NCI-H82 (cell line): ENCODE measurements around the gene CSMD2.

Source experiments
- DNase-seq: peaks from one replicate; lab custom pipeline; 2025; lab: John Stamatoyannopoulos, UW

The CSMD2 gene

DNA sequence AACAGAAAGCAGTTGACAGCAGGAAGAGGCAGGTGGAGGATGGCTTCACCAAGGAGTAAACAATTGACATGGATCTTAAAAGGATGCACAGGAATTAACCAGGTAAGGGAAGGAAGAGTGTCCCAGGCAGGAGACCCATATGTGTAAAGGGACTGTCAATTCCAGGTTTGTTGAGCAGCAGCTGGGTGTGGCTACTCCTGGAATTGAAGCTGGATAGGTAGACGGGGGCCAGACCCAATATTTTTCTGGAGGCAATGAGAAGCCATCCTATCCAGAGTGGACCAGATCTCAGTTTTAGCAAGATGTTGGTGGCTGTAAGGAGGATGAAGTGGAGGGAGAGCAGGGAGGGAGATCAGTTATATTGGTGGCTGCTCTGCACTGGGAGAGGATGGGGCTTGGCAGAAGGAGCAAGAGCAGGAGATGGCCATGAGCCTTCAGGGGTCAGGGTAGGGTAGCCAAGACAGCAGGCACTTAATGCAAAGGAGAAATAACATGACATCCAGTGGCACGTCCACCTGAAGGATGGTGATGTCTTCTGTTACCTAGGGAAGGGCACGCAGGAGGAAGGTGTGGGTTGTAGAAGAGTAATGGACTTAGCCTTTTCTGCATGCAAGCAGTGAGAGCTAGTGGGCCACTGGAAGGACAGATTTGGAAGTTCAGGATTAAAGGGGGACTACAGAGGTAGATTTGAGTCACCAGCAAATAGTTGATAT lies 447.9 kb downstream of the CSMD2 start:
- DNase-seq, result no peak

DNA sequence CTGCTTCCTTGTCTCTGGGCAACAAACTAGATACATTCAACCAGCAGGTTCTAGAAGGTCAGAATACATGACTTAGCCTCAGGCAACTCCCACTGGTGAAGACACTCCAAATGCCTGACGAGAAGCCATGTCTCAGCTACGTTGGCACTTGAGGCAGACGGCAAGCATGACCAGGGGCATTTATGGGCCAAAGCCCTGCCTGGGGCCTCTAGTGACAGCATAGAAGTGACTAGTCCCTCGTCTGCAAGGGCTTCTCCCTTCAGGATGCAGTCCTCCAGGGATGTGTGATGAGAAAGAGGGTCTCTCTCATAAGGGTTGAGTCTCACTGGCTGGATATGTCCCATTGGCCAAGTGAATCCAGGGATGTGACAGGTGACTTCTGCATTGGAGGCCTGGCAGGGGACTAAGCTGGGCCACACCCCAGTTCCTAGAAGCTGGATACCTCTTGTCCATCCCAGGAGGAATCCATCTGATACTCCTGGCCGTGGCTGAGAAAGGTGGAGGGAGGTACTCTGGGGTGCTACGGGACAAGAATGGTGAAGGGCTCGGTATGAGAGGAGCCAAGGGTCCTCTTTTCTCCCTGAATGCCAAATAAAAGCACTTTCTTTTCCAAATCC lies 449.7 kb downstream of the CSMD2 start:
- DNase-seq, result no peak

DNA sequence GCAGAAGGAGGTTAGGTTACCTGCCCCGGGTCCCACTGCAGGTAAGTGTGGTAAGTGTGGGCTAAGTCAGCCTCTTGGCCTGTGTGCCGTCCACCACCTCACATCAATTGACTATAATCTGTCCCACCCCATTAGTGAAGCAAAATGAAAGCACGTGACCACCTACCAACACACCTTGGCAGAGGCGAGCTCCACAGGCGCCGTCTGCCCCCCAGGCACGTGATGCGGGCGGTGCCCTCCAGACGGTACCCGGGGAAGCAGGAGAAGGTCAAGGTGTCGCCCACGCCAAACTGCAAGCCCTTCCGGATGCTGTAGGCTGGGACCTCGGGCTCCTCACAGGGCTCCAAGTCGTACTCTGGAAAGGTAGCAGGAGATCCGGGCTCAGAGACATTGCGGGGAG lies 450.6 kb downstream of the CSMD2 start:
- no peak for DNase-seq

DNA sequence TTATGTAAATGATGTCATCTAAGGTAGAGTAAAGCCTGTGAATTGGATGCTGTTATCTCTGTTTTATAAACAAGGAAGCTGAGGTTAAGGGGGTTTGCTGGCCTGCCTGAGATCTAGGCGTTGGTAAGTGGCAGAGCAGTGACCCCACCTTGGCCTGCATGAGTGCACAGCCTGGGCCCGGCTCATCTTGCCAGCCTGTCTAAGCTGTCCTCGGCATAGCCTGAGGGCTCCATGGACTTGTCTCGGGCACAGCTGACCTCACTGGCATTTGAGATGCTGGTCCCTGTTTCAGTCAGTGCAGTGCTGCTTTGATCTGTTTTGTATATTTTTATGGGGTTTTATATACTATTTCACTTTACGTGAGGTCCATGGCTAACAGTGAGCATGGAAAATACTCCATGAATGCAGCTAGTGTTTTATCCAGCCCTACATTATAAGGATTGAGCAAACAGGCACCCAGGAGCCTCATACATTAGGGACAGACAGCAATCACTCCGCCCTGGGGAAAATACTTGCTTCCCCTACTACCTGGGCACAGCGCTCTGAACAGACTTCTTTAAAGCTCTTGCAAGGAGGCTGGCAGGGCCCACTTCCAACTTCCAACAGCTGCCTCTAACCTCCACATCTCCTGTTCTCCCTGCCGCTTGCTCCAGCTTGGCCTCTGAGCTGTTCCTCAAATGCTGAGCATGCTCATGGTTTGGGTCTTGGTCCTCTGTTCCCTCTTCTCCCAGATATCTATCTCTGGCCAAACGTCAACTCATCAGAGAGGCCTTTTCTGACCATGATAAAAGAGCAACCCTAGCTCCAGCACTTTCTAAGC lies 451.8 kb downstream of the CSMD2 start:
- DNase-seq, result no peak

DNA sequence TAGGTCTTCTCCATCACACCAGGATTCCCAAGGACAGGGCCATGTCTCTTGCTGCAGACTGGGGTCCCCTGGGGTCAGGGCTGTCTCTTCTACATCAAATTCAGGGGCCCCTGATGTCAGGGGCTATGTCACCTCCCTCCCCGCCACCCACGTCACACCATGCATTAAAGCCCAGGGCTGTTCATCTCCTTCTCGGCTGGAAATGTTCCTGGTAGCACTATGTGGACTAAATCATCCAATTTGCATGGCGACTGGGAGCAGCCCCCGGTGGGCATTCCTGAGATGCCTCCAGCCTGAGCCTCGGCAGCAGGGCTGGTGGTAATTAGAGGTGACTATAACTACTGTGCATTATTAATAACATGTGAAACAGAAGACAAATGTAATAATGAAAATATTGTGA lies 452.8 kb downstream of the CSMD2 start:
- DNase-seq, result peak; percentile 69

DNA sequence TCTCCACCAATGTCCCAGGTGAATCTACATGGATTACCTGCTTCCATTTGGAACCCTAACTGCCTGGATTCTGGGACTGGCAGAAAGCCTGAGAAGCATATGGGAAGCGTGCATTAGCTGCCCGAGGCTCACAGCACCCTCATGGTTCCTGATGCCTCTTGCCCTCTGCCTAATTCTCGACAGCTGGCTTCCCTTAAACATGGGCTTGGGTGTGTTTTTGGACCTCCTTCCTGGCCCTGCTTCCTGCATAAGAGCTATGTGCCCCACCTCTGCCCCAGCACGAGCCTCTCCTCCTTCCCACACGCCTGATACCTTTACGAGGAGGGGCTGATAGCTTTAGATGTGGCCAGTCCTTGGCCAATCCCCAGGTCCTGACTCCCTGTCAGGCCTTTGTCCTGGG lies 453.5 kb downstream of the CSMD2 start:
- DNase-seq, result peak; percentile 66

DNA sequence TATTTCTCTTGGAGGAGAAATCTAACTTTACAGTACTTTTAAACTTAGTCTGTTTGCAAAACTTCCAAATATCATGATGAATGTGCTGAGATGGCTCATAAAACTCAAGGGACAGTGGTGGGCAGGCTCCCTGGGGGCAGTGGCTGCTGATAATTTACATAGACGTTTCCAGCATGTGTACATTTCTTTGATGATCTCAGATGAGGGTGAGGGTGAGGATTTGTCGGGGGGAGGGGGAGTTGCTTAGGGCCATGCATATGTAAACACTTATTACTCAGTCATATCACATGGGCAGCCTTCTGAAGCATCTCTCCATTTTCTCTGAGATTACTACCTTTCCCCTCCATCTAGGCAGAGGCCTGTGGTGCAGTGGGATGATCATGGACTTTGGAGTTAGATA lies 454.1 kb downstream of the CSMD2 start:
- DNase-seq, result peak; percentile 19

DNA sequence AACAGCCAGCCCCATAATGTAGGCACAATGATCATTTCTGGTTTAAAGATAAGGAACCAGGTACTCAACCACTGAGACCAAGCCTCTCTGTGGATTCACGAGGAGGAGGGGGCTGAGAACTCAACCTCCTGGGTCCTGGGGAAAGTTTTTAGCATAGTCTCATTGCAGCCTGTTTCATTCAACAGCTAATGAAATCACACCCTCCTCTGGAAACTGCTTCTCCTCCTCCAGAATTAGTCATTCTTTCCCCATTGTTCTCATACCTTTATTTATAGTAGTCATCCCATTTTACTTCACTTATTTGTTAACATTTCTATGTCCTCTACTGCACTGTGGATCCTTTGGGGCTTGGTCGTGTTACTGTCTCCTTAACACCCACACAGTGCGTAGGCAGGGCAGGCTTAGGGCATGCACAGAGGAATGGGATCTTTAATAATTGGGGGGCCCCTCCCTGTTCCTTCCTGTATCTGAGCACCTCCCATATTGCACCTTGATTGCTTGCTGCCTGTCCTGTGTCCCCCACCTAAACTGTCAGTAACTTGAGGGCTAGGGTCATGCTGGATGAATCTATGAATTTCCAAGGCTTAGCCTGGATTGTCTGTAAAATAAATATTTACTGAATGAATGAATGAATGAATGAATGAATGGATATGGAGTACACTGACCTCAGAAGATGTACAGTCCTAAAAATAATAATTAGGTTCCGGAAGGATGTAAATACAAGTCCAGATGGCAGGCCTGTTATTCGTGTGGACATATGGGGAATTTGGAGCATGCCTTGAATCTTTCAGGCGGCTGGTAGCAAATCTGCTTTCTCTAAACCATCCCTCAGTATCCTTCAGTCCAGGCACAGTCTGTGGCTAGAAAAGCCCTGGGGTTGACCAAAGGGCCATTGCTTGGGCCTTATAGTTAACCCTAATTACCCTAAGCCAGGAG lies 455.0 kb downstream of the CSMD2 start:
- DNase-seq, result peak; percentile 65

DNA sequence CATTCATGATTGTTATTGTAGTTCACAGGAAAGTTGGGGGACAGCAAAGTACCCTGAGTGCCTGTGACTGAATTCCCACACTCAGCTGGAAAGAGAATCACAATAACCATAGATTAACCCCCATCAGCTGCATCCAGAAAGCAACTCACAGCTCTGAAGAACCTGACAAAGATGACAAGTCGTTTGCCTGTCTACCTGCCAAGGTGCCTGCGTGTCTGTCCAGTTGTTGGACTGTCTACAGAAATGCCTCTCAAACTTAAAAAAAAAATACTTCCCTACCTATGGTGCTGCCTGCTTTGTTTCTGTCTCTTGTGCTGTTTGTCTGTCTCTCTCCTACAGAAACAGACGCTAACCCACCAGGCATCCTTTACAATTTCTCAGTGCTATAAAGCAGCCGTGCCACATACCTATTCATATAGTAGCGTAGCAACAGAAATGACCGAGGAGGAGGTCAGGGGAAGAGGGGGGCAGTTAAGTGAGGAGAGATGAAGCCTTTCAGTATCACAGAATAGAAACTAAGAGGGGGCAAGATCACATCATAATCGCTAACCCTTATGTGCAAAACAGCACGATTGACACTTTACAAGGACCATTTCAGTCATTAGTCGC lies 455.8 kb downstream of the CSMD2 start:
- no peak for DNase-seq

DNA sequence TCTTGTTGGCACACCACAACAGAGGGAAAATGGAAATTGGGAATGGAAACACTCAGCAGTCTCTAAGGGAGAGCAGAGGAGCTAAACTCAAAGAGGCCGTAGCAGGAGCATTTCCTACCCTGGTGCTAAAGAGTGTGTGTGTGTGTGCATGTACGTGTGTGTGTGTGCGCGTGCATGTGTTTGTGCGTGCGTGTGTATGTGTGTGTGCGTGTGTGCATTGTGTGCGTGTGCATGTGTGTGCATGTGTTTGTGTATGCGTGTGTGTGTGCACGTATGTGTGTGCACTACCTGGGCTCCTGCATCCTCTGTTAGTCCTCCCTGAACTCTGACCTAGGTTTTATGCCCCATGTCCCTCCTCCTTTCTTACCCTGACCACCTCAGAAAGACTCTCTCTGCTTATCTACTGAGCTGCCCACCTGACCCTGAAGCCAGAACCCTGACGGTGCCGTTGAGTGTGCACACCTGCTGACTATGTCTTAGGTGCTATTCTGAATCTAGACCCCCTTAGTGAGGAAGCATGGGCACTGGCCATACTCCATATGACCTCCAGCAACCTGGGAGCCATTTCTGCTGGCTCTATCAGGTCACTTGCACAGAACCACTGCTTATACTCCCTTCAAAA lies 458.3 kb downstream of the CSMD2 start:
- no peak for DNase-seq

DNA sequence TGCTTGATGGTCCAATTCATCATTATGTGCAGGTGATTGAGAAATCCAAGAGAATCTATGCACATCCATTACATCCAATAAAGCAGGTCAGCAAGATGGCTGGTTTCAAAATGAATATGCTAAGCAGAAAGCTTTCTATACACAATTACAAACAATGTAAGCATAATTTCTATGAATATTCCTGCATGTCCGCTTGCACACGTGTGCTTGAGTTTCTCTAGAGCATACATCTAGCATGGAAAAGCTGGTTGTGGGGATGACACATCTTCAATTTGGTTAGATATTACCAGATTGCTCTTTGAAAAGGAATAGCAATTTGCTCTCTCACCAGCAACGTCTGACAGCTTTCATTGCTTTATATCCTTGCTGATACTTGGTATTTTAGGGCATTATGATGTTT lies 461.6 kb downstream of the CSMD2 start:
- DNase-seq, result no peak

DNA sequence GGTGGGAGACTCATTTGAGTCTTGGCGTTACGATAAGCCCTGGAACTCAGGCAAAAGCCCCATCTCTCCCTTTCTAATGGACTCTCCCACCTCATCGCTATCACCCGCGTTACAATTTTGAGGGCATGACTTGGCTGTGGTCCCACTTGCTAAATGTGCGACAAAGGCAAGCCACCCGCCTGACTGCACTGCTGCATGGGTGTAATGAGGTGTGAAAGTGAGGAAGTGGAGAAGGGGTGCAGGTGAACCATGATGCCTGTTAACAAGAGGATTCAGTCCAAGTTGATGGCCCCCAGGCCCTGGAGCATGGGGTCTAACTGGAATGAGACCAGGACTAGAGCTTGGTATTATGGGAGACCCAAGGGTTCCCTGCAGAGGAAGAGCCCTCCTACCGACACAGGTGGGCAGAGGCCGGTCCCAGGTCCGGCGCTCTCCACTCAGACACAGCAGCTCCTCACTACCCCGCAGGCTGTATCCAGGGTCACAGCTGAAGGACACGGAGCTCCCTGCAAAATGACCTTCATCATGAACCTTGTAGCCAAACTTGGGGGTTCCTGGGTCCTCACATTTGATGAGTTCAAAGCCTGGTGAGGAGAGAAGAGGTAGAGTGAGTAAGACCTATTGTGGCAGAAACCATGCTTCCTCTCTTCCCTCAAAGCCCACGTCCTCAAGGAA lies 466.5 kb downstream of the CSMD2 start:
- DNase-seq, result no peak

DNA sequence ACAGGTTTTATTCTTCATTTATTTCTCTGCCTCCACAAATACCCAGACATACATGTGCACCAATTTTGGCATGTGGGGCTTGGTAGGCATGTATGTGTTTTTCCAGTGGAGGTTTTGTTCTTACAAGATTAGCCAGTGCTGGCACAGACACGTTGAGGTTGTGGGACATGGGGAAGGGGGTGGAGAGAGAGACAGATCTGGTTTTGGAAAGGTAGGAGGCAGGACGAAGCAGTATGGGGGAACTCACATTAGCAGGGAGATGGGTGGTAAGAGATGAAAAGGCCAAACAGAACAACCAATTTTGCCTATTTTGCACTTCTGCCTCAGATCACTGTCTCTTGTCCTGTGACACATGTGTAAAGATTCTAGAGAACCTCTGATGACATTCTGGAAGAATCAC lies 467.2 kb downstream of the CSMD2 start:
- no peak for DNase-seq

DNA sequence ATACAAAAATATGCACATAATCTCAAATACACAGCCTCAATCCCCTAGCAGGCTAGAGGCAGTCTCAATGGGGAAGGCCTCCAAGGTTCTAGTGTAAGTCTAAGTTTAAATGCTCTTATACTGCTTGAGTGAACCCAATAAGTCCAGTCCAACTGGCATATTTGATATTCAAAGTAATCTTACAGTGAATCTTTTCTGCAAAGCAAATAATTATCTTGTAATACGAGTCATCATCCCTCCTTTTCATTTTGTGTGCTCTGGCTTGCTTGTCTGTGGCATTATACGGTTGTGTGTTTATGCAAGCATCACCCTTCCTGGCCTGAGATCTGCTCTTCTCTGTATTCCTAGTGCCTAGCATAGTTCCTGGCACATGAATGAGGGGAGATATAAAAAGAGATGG lies 468.1 kb downstream of the CSMD2 start:
- no peak for DNase-seq

DNA sequence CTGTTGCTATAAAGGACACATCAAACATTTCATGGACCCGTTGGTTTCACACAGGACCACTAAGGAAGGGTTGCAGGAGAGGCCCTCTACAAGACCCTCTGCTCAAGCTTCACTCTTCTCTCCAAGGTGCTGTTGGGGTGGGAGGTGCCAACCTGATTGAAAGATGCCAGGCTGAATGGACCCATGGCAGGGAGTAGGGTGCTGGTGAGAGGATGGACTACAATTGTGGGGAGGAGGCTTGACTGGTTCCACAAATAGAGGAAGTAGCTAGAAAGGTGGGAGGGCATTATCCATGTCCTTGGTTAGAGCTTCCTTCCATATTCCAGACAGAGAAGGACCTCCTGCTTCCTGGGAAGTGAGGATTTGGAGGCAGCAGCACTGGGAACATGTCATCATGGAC lies 468.7 kb downstream of the CSMD2 start:
- DNase-seq, result no peak

DNA sequence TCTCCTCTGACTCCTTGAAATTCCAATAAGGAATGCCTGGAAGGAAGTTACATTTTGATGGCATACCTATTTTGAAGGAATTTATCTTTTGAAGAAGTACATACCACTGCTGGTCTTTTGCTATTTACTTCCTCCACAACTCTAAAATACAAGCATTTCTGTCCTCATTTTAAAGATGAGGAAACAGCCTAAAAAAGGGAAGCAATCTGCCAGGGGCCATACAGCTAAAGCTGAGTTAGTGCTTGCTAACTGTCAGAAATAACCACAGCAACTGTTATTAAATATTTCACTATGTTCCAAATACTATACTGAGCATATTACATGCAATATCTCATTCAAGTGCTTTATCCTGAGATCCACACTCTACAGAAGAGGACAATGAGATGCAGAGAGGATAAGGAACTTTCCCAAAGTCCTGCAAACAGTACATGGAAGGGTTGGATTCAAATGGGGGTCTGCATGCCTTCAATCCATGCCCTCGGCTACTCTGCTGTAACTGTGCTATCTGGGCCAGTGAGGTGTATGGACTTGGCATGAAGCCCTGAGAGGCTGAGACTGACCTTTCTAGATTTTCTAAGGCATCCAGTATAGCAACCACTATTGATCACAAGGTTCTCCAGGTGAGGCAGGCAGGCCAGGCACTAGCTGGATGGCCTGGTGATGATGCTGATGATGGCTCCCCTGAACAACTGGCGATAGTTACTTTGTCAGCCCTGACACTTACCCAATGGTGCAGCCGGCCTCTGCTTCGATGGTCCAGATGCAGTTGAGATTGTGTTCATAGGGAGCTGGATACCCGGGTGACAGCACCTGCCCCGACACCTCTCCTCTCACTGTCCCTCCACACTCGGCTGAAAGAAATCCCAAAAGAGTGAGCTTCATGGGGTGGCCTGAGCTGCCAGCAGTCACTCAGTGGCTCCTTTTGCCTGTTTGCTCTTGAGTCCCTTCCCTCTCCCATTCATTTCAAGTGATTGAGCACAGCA lies 472.5 kb downstream of the CSMD2 start:
- DNase-seq, result no peak

DNA sequence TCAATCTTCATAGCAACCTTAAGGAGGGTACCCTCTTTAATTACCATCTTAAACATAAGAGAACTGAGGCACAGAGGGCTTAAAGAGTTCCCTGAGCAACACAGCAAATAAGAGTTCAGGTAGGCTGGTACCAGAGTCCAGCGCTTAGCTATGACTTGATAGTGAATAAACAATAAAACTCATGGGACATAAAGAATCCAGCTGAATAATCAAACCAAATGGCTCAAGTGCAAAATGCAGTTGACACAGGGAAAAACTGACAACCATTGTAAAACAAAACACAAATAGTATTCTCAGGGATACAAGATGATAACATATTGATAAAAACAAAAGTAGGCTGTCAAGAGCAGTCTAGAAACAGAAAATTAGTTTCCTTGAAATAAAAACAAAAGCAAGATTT lies 478.0 kb downstream of the CSMD2 start:
- DNase-seq, result no peak

DNA sequence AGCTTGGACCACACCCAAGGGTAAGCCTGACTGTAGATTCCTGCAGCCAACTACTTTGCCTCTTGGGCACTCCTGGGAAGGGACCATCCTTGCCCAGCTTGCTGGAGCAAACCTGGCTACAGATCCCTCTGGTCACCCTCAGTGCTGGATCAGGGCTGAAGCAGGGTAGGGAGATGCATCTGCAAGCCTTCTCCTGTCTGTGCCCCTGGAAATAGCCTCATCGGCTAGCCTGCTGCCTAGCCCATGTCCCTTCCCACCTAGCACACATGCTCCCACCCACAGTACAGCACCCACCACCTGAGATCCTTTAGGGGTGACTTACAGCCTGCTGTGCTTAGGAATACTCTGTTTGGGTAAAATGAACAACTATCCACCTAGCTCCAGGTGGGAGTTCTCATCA lies 478.5 kb downstream of the CSMD2 start:
- no peak for DNase-seq

DNA sequence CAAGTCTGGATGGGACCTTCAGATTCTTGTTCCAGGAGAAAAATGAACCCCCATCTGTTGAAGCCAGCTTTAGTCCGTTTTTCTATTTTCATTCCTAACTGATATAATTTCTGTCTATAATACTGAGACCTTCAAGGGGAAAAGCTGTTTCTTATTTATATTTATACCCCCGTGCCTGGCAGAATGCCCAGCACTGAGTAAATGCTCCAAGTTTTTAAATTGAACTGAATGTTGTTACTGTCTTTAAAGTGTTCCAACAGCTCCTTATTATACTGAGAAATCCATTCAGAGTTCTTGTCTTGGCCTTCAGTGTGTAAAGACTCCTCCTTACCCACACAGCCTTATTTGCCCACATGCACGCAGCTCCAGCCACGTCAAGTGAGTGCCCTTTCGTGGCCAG lies 479.8 kb downstream of the CSMD2 start:
- DNase-seq, result no peak
